GM10266 (cell line): ENCODE data around the gene PRKAB2.

ENCODE experiments used
- DNase-seq: peaks from one replicate; pipeline ENCODE4 v3.0.0; 2012; ENCODE audit errors: extremely low spot score
- TF ChIP-seq, protein P1 (sequence below): IDR thresholded peaks from 2 replicates; pipeline ENCODE4 v1.5.1; 2012; ENCODE audit warnings: mild to moderate bottlenecking, low read depth; ENCODE audit not compliant: control insufficient read depth, insufficient read depth; ENCODE audit errors: missing control alignments

Gene PRKAB2

DNA sequence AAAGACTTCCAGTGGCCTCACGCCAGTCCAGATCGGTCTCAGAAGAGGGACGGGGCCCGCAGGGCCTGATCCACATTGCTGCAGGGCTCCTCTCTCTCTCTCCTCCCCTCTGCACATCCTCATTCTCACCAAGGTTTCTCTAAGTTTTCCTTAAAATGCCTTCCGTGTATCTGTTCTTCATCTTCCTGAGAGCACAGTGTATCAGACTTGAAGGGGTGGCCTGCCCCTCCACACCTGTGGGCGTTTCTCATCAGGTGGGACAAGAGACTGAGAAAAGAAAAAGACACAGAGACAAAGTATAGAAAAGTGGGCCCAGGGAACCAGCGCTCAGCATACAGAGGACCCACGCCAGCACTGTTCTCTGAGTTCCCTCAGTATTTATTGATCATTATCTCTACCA, 66.4 kb downstream of the PRKAB2 start:
- TF ChIP-seq, protein P1, sequence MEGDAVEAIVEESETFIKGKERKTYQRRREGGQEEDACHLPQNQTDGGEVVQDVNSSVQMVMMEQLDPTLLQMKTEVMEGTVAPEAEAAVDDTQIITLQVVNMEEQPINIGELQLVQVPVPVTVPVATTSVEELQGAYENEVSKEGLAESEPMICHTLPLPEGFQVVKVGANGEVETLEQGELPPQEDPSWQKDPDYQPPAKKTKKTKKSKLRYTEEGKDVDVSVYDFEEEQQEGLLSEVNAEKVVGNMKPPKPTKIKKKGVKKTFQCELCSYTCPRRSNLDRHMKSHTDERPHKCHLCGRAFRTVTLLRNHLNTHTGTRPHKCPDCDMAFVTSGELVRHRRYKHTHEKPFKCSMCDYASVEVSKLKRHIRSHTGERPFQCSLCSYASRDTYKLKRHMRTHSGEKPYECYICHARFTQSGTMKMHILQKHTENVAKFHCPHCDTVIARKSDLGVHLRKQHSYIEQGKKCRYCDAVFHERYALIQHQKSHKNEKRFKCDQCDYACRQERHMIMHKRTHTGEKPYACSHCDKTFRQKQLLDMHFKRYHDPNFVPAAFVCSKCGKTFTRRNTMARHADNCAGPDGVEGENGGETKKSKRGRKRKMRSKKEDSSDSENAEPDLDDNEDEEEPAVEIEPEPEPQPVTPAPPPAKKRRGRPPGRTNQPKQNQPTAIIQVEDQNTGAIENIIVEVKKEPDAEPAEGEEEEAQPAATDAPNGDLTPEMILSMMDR, result no peak
- no peak for DNase-seq
